H1 (cell line): ENCODE data around the gene C2CD4C.

ENCODE experiments used
- ASH2L ChIP-seq: fragments of 200-600, 300-600 bp; sonication (generic); IDR thresholded peaks from one replicate; pipeline ENCODE4 v1.7.1; 2017; ENCODE audit warnings: low read length
- CREB1 ChIP-seq: IDR thresholded peaks from 2 replicates; pipeline ENCODE4 v1.6.1; 2012; ENCODE audit warnings: inconsistent platforms
- EGR1 ChIP-seq: IDR thresholded peaks from 2 replicates; pipeline ENCODE4 v1.6.1; 2011; ENCODE audit warnings: low read depth, low read length, borderline replicate concordance
- EZH2 ChIP-seq: fragments of 200-600 bp; sonication (generic); IDR thresholded peaks from 2 replicates; pipeline ENCODE4 v1.7.1; 2012; ENCODE audit warnings: low read depth, mild to moderate bottlenecking, moderate library complexity, low read length, inconsistent platforms; ENCODE audit not compliant: severe bottlenecking
- GABPA ChIP-seq: IDR thresholded peaks from 2 replicates; pipeline ENCODE4 v1.6.1; 2011; ENCODE audit warnings: mild to moderate bottlenecking, low read length, moderate library complexity, borderline replicate concordance; ENCODE audit not compliant: insufficient read depth
- JUN ChIP-seq: IDR thresholded peaks from 2 replicates; pipeline ENCODE4 v1.6.1; 2011; ENCODE audit warnings: low read depth, mild to moderate bottlenecking, improper control_type of control experiment, low read length
- JUND ChIP-seq: IDR thresholded peaks from 2 replicates; pipeline ENCODE4 v1.6.1; 2011; ENCODE audit warnings: mild to moderate bottlenecking, improper control_type of control experiment, low read length
- POLR2A ChIP-seq, 2 experiments: IDR thresholded peaks; 1 replicate in 1 of 2; 2 replicates in 1 of 2; pipeline ENCODE4 v1.6.1; 2011; ENCODE audit warnings: low read depth in 2 of 2, low read length in 2 of 2, mild to moderate bottlenecking in 2 of 2; ENCODE audit errors: control extremely low read depth in 1 of 2
- POLR2AphosphoS5 ChIP-seq: IDR thresholded peaks from 2 replicates; pipeline ENCODE4 v1.6.1; 2011; ENCODE audit warnings: low read depth, low read length
- RBBP5 ChIP-seq: IDR thresholded peaks from 2 replicates; pipeline ENCODE4 v1.7.1; 2012; ENCODE audit warnings: low read depth, mild to moderate bottlenecking, inconsistent platforms, low read length, moderate library complexity, borderline replicate concordance
- TF ChIP-seq, protein P1 (sequence below): IDR thresholded peaks from 2 replicates; pipeline ENCODE4 v1.6.1; 2012; ENCODE audit warnings: inconsistent platforms
- TF ChIP-seq, protein P2 (sequence below), 3 experiments: IDR thresholded peaks; 1 replicate in 2 of 3; 2 replicates in 1 of 3; pipeline versions ENCODE4 v1.5.1 to v1.6.1; 2011; ENCODE audit warnings: low read length in 3 of 3, mild to moderate bottlenecking in 3 of 3, inconsistent platforms in 2 of 3, low read depth in 1 of 3, moderate library complexity in 1 of 3; ENCODE audit not compliant: insufficient read depth in 1 of 3; ENCODE audit errors: control extremely low read depth in 1 of 3

DNA sequence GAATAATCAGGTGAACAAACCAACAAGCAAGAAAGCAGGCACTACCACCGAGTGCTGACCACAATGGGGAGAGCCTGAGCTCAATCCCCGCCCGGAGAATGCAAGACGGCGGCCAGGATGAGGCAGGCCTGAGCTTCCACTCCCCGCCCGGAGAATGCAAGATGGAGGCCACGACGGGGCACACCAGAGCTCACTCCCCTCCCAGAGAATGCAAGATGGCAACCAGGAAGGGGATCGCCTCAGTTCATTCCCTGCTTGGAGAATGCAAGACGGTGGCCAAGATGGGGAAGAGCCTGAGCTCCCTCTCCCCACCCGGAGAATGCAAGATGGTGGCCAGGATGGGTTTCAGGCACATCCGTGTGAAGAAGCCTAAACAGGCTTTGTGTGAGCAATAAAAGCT lies 39.7 kb downstream of the C2CD4C start:
- TF ChIP-seq JUN (no peak), ASH2L (no peak), POLR2AphosphoS5 (no peak), POLR2A (IDR thresholded peaks at IDR 0.05; ENCODE audit: control extremely low read depth in 1 of 2, low read depth in 2 of 2, low read length in 2 of 2) (no peak), EZH2 (no peak), EGR1 (no peak), GABPA (no peak), RBBP5 (no peak), CREB1 (no peak), JUND (no peak)
- TF ChIP-seq, protein P1, sequence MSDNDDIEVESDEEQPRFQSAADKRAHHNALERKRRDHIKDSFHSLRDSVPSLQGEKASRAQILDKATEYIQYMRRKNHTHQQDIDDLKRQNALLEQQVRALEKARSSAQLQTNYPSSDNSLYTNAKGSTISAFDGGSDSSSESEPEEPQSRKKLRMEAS, result no peak
- TF ChIP-seq, protein P2, sequence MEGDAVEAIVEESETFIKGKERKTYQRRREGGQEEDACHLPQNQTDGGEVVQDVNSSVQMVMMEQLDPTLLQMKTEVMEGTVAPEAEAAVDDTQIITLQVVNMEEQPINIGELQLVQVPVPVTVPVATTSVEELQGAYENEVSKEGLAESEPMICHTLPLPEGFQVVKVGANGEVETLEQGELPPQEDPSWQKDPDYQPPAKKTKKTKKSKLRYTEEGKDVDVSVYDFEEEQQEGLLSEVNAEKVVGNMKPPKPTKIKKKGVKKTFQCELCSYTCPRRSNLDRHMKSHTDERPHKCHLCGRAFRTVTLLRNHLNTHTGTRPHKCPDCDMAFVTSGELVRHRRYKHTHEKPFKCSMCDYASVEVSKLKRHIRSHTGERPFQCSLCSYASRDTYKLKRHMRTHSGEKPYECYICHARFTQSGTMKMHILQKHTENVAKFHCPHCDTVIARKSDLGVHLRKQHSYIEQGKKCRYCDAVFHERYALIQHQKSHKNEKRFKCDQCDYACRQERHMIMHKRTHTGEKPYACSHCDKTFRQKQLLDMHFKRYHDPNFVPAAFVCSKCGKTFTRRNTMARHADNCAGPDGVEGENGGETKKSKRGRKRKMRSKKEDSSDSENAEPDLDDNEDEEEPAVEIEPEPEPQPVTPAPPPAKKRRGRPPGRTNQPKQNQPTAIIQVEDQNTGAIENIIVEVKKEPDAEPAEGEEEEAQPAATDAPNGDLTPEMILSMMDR (IDR thresholded peaks at IDR 0.05; ENCODE audit: control extremely low read depth in 1 of 3, insufficient read depth in 1 of 3, low read depth in 1 of 3, low read length in 3 of 3), result no peak
